Measurements from ENCODE around the gene PPP1R26.

GRCh38 chr9:135461936-135462335 is 17.6 kb upstream of the PPP1R26 start:
- TF ChIP-seq CTCF (IDR thresholded peaks at IDR 0.05) (no peak), REST (IDR thresholded peaks at IDR 0.05; ENCODE audit: low read depth, low read length) (no peak), YY1 (IDR thresholded peaks at IDR 0.05; ENCODE audit: low read depth) (no peak), RFX5 (IDR thresholded peaks at IDR 0.05; ENCODE audit: low read length) (no peak), EP300 (IDR thresholded peaks at IDR 0.05; ENCODE audit: borderline replicate concordance in 1 of 2, low read depth in 1 of 2, low read length in 1 of 2) (no peak), MAX (IDR thresholded peaks at IDR 0.05; ENCODE audit: low read depth) (no peak), CHD2 (IDR thresholded peaks at IDR 0.05; ENCODE audit: low read length, partially characterized antibody) (no peak), PBX3 (IDR thresholded peaks at IDR 0.05) (no peak), TCF12 (IDR thresholded peaks at IDR 0.05) (no peak), POLR2AphosphoS5 (IDR thresholded peaks at IDR 0.05; ENCODE audit: low read depth, low read length) (no peak), TAF1 (IDR thresholded peaks at IDR 0.05; ENCODE audit: borderline replicate concordance, low read depth, low read length) (no peak), RAD21 (IDR thresholded peaks at IDR 0.05; ENCODE audit: low read length) (no peak)
